NCI-H510A treated with DMSO at 0.1 percent for 48 hours (cell line): ENCODE results near the gene ADK.

Source experiments
- DNase-seq: peaks from one replicate; lab custom pipeline; 2025; lab: John Stamatoyannopoulos, UW

ADK gene

DNA sequence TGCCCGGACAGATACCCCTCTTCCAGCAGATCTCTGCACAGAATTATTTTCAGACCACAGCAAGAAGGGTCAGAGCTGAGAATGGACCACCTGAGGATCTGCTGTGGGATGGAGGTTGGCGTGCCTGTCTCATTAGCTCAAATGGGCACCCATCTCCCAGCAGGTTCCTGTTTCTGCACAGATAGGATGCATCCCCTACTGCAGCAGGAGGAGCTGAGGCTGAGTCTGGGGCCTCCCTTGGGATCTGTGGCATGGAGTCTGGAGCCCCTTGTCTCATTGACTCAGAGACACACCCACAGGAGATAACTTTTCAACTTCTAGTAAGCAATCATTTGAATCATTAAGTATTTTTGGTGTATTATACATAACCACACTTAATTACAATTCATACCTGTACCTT lies 212.7 kb downstream of the ADK start:
- DNase-seq = no peak

DNA sequence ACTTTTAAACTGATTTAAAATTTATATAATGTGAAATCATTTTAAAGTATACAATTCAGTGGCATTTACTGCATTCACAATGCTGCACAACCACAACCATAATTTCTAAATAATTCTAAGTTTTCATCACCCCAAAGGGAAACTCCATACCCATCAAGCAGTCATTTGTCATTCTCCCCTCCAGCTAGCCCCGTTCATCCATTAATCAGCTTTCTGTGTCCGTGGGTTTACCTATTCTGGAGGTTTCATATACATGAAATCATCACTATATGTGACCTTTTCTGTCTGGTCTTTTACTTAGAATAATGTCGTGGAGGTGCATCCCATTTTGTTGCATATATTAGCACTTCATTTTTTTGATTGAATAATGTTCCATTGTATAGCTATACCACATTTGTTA lies 214.1 kb downstream of the ADK start:
- DNase-seq = no peak

DNA sequence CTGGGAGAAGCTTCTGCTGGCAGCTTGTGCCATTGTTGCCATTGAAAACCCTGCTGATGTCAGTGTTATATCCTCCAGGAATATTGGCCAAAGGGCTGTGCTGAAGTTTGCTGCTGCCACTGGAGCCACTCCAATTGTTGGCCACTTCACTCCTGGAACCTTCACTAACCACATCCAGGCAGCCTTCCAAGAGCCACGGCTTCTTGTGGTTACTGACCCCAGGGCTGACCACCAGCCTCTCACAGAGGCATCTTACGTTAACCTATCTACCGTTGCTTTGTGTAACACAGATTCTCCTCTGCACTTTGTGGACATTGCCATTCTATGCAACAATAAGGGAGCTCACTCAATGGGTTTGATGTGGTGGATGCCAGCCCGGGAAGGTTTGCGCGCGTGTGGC lies 220.7 kb downstream of the ADK start:
- DNase-seq = no peak

DNA sequence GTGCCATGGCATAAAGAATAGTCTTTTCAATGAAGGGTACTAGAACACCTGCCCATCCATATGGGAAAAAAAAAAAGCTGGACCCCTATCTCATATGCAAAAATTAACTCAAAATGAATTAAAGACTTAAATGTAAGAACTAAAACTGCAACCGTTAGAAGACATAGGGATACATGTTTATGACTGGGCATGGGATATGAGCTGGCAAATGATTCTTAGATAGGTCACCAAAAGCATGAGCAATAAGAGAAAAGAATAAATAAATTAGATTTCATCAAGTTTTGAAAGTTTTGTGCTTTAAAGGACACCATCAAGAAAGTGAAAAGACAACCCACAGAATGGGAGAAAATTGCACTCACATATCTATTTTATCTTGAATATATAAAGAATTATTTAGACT lies 222.0 kb downstream of the ADK start:
- DNase-seq = no peak

DNA sequence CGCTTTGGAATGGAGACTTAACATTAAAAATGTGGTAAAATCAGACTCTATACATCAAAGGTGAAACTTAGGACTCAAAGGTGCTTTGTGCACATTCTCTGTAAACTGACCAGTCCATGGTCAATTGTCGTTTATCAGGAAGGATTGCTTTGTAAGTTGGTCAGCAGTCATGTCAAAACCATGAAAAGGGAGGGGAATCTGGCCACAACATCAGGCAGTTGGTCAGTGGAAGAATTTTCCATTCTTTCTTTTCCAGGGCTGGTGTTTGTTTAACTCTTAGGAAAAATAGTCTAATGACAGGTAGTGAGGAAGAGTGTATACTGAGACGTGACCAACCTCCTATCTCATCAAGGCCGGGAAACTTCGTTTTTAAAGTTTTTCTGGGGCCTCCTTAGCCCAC lies 226.5 kb downstream of the ADK start:
- DNase-seq = no peak

DNA sequence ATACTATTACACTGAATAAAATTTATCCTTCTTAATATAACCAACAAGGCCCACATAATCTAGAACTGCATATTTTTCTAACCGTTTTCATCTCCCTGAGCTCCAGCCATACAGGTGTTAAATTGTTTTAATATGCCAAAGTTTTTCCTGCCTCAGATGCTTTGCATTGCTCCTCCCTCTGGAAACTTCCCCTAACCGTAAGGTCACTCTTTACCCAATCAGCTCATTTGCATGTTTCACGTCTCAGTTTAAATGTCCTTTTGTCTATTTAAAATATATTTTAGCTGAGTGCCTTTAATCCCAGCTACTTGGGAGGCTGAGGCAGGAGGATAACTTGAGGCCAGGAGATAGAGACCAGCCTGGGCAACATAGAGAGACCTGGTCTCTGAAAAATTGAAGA lies 228.5 kb downstream of the ADK start:
- DNase-seq = no peak

DNA sequence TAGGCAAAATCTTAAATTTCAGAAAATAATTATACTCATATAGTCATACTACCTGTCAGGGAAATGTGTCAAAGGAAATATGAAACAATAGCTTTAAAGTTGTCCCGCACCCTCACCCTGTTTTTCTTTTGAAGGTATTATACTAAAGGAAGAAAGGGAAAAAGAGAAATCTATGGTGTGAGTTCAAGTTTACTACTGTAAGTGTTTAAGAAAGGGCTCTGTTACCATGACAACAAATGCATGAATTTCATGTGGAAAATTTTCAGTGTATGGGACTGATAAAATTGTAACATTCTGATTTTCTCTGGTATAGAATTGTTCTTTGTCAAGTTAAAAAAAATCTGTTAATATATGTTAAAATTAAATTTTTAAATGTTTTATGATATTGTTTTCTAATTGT lies 229.8 kb downstream of the ADK start:
- DNase-seq = no peak

DNA sequence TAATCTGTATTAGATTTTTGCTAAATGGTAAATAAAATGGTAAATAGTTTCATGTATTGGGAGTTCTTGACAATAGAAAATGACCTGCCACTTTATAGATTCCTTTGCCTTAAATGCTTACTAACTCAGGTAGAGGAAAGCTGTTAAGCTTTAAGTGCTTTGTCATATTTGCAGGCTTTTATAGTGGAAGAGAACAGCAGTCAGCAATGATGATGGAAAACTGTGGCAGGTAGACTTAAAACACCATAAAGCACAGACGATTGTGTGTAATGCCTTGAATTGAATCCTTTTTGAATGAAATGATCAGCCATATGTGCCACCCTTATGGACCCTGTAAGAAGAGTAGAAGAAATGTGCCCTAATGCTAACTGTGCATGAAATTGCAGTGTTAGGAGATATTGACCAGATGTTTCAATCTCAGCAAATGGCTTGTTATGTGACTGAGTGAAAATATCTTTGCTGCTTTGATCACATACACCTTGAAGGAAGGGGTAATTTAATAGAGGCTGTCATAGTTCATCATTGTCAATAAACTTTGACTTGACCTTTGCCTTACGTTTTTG lies 230.4 kb downstream of the ADK start:
- DNase-seq = no peak

DNA sequence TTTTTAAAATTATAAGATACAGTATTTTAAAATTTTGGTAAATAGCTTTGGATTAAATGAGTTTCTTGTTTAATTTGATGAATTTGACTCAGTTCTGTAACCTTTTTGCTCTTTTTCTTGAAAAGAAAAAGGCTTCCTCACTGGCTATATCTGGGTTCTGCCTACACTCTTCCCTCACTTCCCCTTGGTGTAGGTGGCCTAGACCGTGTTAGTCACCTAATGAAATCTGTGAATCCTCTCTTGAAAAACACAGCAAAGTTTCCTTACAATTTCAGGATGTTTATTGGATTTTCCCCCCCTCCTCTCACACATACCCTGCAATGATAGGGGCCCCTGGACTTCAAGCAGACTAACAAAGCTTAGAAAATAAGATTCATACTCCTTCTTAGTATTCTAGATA lies 231.6 kb downstream of the ADK start:
- no peak for DNase-seq

DNA sequence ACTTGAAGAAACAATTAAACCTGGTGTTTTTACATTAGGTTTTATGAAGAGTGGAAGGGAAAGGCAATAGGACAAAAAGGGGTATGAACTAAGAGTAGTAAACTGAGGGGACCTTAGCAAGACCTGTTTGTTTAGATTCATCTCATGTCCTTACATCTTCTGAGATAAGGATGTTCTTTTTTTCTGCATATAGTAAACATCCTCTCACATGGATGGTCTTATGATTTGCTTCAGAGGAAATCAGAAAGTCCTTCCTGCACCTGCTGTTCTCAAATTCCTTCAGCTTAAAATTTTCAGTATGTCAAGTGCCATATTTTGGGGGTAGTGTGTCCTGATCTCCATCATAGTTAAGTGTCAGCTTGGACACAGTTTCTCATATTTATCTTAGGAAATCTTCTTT lies 232.6 kb downstream of the ADK start:
- no peak for DNase-seq

DNA sequence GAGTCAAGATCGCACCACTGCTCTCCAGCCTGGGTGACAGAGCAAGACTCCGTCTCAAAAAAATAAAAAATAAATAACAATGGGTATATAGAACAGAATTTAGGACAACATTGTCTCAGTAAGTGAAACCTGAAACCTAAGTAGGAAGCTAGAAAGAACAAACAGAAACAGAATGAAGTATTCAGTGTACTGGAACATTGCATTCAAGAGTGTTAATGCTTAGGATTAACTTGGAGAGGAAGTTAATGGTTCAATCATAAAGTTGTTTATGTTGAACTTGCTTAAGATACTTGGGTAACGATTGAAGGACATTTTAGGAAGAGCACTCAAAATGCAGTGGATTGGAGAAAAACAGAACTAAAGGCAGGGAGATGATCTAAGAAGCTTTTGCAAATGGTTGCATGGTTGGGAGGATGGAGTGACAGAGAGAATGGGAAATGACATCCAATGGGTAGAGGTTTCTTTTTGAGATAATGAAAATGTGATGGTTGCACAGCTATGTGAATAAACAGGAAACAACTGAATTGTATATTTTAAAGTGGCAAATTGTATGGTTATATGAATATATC lies 233.7 kb downstream of the ADK start:
- DNase-seq = peak; percentile 65

DNA sequence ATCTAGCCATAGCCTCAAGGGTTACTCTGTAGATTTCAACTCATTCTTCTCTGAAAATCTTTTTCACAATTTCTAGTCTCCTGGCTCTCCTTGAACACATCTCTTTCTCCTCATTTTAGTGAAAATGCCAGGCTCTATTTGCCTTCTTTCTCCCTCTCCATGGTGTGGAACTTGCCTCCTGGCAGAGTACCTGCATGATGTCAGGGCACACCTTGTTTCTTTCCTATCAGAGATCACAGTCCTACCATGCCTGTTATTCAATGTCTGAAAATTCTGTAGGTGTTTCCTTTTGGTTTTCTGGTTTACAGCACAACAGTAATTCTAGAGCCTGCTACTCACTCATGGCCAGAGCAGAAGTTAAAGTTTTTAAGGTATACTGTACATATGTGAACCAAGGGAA lies 237.8 kb downstream of the ADK start:
- no peak for DNase-seq

DNA sequence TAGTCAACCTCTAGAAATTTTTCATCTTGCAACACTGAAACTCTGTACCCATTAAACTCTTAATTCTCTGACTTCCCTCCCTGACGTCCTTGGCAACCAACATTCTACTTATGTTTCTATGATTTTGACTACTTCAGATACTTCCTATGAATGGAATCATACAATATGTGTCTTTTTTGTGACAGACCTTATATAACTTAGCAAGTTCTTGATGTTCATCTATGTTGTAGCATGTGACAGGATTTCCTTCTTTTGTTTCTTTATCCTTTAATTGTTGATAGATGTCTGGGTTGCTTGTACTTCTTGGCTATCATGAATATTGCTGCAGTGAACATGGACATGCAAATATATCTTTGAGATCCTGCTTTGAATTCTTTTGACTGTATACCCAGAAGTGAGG lies 240.8 kb downstream of the ADK start:
- DNase-seq = no peak

DNA sequence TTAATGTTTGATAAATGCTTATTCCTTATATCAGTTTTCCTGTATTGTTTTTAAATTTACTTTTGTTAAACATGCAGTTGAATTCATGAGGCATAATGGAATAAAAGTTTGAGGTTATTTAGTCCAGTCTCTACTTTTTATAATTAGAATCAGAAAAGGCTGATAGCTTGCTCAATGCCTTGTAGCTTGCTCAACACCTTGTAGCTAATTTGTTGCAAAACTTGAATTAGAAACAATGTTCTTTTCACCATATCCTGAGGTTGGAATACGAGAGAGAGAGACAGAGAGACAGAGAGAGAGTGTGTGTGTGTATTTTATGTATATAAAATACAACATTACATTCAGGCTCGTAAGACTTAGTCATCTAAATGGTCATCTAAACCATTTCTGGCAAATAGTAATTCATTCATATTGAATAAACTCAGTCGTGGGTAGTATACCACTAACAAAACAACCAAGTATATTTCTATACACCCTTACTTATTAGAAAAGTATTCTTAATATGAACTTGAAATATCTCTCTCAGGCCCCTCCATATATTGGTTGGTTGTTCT lies 243.5 kb downstream of the ADK start:
- DNase-seq = no peak

DNA sequence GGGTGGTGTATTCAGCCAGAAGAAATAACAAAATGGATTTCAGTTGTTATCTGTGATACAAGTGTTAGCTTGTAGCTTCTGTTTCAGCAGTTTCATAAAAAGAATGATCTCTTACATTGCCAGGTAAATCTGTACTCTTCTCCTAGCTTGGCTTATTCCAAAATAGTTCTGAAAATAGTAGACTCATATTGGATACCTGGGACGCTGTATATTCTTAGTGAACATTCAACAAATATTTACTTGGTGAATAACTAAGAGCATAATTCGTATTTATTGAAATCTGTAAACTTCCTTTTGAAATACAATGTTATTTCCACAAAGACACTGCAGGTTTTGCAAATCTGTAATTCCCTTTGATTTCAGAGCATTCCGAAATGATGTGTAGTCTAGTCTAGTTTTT lies 249.2 kb downstream of the ADK start:
- no peak for DNase-seq

DNA sequence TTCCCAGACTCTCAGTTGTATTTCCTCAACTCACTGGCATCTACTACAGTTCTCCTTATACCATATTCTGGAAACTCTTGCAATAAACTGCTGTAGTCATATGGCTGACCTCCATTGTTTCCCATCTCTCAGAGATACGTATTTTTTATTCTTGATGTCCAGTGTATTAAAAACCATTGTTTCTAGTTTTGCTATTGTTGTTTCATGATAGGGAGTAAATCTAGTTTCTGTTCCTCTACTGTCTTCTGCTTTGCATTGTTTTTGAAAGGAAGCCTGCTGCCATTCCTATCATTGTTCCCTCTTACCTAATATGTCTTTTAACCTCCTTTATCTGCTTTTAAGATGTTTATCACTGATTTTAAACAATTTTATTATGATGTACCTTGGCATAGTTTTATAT lies 255.0 kb downstream of the ADK start:
- DNase-seq = no peak

DNA sequence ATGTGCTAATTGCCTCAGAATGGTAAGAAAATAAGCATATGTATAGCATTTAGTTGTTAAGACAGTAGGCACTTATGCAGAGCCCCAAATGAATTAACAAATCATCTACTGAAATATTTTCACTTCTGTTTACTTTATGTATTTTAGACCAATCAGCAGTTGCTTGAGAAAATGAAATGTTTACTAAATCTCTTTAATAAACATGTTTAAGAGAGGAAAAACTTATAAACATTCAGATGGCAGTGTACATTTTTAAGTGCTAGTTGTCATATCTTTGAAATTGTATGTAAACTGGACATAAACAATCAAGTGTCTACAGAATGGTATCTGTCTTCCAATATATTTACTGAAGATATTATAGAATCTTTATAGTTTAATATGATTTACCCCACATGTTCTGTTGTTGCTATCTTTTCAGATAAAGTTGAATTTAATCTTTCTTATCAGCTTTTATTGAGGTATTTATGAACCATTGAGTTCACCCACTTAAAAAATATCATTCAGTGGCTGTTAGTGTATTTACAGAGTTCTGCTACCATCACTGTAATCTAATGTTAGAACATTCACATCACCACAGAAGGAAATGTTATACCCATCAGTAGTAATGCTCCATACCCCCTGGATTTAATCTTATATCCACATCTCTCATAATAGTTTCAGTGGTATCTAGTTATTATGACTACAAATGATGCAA lies 264.3 kb downstream of the ADK start:
- DNase-seq = no peak

DNA sequence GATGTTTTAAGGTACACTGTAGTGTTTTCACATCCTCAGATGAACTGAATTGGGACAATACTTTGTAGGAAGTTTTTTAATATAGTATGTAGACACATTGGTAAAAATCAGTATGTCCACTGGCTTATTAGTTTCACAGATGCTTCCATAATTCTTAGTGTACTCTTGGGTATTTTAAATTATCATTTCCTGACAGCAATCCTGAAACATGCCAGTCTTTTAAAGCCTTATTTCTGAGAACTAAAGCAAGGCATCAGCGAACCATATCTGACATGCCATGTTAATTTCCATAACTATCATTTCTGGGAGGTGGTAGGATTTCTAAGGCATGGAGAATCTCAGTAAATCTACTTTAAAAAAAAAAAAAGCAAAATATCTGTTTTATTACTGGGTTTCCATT lies 266.4 kb downstream of the ADK start:
- DNase-seq = no peak

DNA sequence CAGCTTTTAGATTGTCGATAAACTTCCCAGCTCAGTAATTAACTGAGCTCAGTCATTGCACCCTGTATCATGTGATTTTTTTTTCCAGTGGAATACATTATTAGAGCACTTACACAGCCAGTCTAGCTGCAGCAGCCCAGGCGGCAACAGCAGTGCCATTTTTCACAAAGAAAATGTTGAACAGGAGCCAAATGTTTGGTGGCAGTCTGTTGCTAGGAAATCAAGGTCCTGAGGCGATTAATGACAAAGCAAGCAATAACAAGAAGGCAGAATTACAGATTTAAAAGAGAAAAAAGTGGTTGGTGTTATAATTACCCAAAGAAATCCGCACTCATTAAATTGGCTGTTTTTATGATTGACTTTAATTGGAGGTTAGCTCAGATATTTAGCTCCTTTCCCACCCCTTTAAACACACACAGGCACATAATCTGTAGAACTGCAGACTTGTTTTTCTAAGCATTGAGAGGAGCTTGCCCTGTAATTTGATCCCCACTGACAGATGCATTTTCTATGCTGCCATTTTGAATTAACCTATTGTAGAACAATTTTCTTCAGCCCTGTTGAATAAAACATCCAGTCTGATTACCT lies 267.4 kb downstream of the ADK start:
- peak; percentile 97 for DNase-seq

DNA sequence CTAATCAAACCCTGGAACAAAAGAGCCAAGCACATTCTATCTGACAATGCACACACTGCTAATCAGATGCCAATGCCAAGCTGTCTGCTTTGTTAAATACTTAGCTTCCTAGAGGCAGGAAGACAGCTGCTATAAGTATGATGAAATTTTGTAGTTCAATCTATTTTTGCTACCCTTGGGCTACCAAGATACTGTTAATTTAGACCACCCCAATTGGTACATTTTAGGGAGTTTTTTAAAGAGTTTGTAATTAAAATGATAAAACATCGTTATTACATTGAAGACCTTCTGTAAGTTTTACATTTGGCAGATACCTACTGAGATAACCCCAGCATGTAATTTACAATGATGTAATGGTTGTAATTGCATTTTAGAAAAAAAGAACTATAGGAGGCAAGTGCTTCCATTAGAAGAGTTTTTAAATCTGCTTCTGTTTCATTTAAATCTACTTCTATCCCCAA lies 268.5 kb downstream of the ADK start:
- DNase-seq = peak; percentile 61

DNA sequence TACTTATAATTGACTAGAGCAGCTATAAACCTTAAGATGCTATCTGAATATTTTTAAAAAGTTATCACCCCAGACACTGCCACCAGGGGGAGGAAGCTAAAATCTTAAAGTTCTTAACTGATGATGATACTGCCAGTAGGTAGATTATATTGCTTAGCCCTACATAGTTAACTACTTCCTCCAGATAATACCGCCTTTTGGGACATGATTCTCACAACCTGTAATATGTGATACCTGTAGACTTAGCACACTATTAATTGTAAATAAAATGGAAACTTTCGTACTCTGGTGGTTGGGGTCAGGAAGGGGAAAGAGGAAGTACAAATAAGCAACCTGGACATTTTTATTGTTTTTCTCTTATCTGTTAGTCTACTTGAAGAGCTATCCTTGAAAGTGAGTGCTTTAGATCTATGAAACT lies 268.9 kb downstream of the ADK start:
- DNase-seq = peak; percentile 26

DNA sequence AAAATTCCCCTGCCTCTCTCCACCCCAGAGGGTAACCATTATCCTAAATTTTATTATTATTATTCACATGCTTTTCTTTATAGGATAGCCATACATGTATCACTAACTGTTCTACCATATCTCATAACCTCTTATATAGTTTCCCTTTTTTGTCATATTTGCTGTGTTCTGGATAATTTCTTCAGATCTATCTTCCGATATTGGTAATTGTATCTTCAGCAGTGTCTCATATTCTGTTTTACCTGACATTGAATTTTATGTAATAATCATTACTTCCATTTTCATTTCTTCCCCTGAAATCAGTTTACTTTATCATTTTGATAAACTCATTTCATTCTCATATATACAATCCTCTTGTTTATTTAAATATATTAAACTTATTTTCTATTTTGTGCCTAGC lies 273.5 kb downstream of the ADK start:
- DNase-seq = no peak

DNA sequence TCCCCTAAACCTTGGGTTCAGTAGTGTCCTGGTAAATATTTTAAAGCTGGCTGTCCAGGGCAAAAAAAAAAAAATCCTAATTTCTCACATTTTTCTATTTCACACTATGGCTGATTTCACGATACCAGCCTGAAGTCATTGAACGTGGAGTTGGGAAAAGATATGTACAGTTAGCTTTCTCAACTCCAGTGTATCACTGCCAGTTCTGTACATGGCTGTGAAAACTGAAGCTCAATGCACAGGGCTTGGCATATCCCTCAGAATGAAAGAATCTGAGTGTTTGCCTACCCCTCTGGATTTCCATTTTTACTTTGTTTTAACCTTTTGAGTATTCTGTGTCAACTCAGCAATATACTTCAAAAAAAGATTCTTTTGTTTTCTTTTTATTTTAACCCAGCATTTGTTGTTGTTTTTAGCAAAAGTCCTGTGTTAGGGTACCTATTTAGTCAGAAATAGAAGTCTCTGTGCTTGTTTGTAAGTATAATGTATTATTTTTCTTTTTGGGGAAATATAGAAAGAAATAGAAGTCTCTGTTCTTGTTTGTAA lies 274.5 kb downstream of the ADK start:
- DNase-seq = no peak
